ENCODE measurements around the gene GNRHR.

DNA sequence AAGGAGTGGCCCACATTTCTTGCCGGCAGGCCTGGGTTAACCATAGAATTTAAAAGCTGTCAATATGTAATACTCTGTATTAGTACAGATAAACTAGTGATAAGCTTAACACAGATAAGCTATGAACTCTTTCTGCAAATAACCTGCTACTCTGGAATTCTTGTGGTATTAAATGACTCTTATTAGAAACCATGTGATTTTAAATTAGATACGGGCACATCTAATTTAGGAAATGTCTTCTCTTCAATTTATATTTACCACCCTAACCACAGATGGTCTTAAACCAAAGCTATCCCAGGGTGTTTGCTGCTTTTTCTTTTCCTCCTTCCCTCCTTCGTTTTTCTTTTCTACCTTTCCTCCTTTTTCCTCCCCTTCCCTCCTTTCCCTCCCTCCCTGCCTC lies 4.9 kb downstream of the GNRHR start:
- TF ChIP-seq, protein P1, sequence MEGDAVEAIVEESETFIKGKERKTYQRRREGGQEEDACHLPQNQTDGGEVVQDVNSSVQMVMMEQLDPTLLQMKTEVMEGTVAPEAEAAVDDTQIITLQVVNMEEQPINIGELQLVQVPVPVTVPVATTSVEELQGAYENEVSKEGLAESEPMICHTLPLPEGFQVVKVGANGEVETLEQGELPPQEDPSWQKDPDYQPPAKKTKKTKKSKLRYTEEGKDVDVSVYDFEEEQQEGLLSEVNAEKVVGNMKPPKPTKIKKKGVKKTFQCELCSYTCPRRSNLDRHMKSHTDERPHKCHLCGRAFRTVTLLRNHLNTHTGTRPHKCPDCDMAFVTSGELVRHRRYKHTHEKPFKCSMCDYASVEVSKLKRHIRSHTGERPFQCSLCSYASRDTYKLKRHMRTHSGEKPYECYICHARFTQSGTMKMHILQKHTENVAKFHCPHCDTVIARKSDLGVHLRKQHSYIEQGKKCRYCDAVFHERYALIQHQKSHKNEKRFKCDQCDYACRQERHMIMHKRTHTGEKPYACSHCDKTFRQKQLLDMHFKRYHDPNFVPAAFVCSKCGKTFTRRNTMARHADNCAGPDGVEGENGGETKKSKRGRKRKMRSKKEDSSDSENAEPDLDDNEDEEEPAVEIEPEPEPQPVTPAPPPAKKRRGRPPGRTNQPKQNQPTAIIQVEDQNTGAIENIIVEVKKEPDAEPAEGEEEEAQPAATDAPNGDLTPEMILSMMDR (IDR thresholded peaks at IDR 0.05; ENCODE audit: low read length) = no peak
- TF ChIP-seq EZH2 (optimal IDR thresholded peaks at IDR 0.05; ENCODE audit: low read depth, low read length) (no peak), EZH2phosphoT487 (IDR thresholded peaks at IDR 0.05; ENCODE audit: low read length) (no peak)
